GM12891 (cell line): ENCODE data around the gene RBFOX2.

Experiments
- POLR2A ChIP-seq: IDR thresholded peaks from 2 replicates; pipeline ENCODE4 v1.6.1; 2011; ENCODE audit warnings: low read depth, low read length, control low read depth
- POLR2AphosphoS5 ChIP-seq: IDR thresholded peaks from 2 replicates; pipeline ENCODE4 v1.6.1; 2011; ENCODE audit warnings: low read depth, low read length, control low read depth
- POU2F2 ChIP-seq: IDR thresholded peaks from 2 replicates; pipeline ENCODE4 v1.6.1; 2011; ENCODE audit warnings: low read depth, mild to moderate bottlenecking, control low read depth, low read length, moderate library complexity

DNA sequence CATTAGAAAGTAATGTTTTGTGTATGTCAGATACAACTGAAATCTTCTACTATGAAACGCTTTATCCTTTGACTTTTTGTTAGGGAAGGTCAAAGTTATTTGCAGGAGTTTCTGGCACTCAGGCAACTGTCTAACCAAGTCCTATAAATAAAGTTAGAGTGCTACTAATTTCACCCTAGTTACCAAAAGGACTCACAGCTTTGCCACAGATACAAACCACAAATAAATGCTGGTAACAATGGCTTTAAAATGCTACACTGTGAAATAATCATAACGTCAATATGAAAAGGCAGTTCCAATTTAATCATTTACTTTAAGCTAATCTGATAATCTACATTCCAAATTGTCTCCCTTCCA is 124.3 kb downstream of the RBFOX2 start:
- no peak for TF ChIP-seq POLR2AphosphoS5
- no peak for TF ChIP-seq POLR2A
- TF ChIP-seq POU2F2, result no peak
